ENCODE measurements around the gene DIAPH3.

The DIAPH3 gene

GRCh38 chr13:59660582-59660981 is 503.1 kb downstream of the DIAPH3 start:
- DNase-seq: no peak

- no peak for DNase-seq
Observed at GRCh38 chr13:59659981-59660380, 503.7 kb downstream of the DIAPH3 start.

GRCh38 chr13:59658738-59659330 is 504.9 kb downstream of the DIAPH3 start:
- no peak for DNase-seq

GRCh38 chr13:59658027-59658737 is 505.5 kb downstream of the DIAPH3 start:
- DNase-seq: no peak

- no peak for DNase-seq
Observed at GRCh38 chr13:59653916-59654315, 509.8 kb downstream of the DIAPH3 start.

GRCh38 chr13:59651479-59651878 is 512.2 kb downstream of the DIAPH3 start:
- DNase-seq: no peak

- no peak for DNase-seq
Observed at GRCh38 chr13:59643906-59644626, 519.7 kb downstream of the DIAPH3 start.

- no peak for DNase-seq
Observed at GRCh38 chr13:59643364-59643841, 520.3 kb downstream of the DIAPH3 start.

GRCh38 chr13:59641817-59642216 is 521.9 kb downstream of the DIAPH3 start:
- DNase-seq: no peak

- DNase-seq: no peak
Observed at GRCh38 chr13:59641261-59641660, 522.5 kb downstream of the DIAPH3 start.

GRCh38 chr13:59638404-59638803 is 525.3 kb downstream of the DIAPH3 start:
- no peak for DNase-seq

- no peak for DNase-seq
Observed at GRCh38 chr13:59635589-59635988, 528.1 kb downstream of the DIAPH3 start.

- no peak for DNase-seq
Observed at GRCh38 chr13:59633290-59633689, 530.4 kb downstream of the DIAPH3 start.

GRCh38 chr13:59631271-59631670 is 532.5 kb downstream of the DIAPH3 start:
- DNase-seq: no peak

GRCh38 chr13:59625111-59625510 is 538.6 kb downstream of the DIAPH3 start:
- no peak for DNase-seq

- no peak for DNase-seq
Observed at GRCh38 chr13:59623206-59623915, 540.4 kb downstream of the DIAPH3 start.

- no peak for DNase-seq
Observed at GRCh38 chr13:59621773-59622172, 542.0 kb downstream of the DIAPH3 start.

Data from right forelimb (tissue), 1 donor.